Keratinocyte (primary cell): ENCODE results near the gene CCT8.

Source experiments
- EZH2 ChIP-seq: IDR thresholded peaks from one replicate; pipeline ENCODE4 v1.6.1; 2012; ENCODE audit warnings: inconsistent platforms, mild to moderate bottlenecking, low read length, moderate library complexity
- TF ChIP-seq, protein P1 (sequence below), 3 experiments: IDR thresholded peaks in 1 of 3; conservative IDR thresholded peaks in 1 of 3; optimal IDR thresholded peaks in 1 of 3; 2 replicates in 2 of 3; 3 replicates in 1 of 3; pipeline versions ENCODE3 to v1.5.1; 2011; ENCODE audit warnings: low read length in 3 of 3, mild to moderate bottlenecking in 3 of 3, moderate library complexity in 2 of 3, control low read depth in 1 of 3, inconsistent platforms in 1 of 3; ENCODE audit not compliant: insufficient read depth in 2 of 3; ENCODE audit errors: extremely low read depth in 1 of 3

DNA sequence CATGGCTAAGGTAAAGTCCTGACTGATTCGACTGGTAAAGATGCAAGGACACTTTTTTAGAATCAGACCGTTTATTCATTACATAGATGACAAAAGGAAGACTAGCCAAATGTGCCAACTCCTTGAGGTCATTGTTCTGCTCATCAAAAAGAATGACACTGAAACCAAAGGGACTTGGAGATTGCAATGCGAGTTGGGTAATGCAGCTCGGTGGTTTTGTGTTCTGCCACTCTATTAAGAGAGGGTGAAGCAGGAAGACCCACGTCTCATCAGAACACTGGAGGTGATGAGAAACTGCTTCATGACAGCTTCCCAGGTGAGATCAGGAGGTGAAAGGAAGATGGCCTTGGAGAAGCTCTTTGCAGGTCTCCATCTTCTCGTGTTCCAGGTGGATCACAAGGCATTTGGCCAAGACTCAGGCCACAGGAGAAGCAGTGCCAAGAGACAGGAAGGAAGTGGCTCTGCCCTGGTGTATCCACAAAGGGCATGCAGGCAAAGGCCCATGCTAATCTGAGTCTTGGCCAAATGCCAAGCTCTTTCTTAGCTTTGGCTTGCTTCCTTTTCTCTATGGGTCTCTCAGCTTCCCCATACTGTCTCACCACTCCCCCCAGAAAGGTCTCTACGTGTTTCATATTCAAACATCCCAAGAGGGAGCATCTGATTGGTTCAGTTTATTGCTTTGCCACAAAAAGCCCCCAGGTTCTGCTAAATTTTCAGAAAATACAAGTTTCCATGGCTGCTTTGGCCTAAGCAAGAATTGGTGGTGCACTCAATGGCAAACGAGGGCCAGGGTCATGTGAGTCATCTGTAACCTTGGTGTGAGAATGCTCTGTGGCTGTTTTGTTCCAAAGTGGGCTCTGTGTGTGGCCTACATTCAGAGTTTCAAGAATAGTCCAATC, 5.7 kb upstream of the CCT8 start:
- TF ChIP-seq, protein P1, sequence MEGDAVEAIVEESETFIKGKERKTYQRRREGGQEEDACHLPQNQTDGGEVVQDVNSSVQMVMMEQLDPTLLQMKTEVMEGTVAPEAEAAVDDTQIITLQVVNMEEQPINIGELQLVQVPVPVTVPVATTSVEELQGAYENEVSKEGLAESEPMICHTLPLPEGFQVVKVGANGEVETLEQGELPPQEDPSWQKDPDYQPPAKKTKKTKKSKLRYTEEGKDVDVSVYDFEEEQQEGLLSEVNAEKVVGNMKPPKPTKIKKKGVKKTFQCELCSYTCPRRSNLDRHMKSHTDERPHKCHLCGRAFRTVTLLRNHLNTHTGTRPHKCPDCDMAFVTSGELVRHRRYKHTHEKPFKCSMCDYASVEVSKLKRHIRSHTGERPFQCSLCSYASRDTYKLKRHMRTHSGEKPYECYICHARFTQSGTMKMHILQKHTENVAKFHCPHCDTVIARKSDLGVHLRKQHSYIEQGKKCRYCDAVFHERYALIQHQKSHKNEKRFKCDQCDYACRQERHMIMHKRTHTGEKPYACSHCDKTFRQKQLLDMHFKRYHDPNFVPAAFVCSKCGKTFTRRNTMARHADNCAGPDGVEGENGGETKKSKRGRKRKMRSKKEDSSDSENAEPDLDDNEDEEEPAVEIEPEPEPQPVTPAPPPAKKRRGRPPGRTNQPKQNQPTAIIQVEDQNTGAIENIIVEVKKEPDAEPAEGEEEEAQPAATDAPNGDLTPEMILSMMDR (optimal IDR thresholded peaks at IDR 0.05 in 1 of 3, IDR thresholded peaks at IDR 0.05 in 1 of 3, conservative IDR thresholded peaks at IDR 0.05 in 1 of 3; ENCODE audit: extremely low read depth in 1 of 3, insufficient read depth in 2 of 3, low read length in 3 of 3), result no peak
- TF ChIP-seq EZH2, result no peak
